Right lobe of liver (tissue), 4 donors: ENCODE measurements around the gene NHLH1.

Experiments used
- POLR2A ChIP-seq: fragments of 450-650 bp; IDR thresholded peaks from one replicate; pipeline ENCODE4 v1.6.1; 2017; ENCODE audit warnings: antibody characterized with exemption, mild to moderate bottlenecking
- TF ChIP-seq, protein P1 (sequence below), 4 donors: fragments of 200-600 bp in 3 of 4; fragments of 450-650 bp in 1 of 4; IDR thresholded peaks; one replicate each; pipeline versions ENCODE4 v1.5.1 to v1.8.0; 2016 to 2022; ENCODE audit warnings: antibody characterized with exemption in 4 of 4, mild to moderate bottlenecking in 2 of 4
- donor health status: DM: no; HTN: no; CAD: no.
- donor health status: DM: no; HTN: no; CAD: no.
- donor health status: DM: no; HTN: yes; CAD: no.

DNA sequence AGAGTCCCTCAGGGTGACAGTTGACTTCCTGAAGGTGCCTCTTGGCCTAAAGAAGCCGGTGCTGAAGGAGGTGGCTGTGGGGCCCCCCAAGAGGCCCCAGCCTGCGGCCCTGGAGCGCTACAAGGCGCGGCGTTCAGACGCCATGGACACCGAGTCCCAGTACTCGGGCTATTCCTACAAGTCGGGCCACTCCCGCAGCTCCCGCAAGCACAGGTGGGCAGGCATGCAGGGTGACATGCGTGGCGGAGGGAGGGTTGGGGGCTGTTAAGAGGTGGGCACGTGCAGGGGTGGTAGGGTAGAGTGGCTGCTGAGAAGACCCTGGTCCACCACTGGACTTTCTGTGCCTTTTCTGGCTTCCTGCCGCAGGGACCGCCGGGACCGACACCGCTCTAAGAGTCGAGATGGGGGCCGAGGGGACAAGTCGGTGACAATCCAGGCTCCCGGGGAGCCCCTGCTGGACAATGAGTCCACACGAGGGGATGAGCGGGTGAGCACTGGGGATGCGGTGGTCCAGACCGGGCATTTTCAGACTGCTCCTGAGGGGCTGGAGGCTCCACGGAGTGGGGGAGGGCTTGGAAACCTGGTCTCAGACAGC lies 48.9 kb downstream of the NHLH1 start:
- TF ChIP-seq, protein P1, sequence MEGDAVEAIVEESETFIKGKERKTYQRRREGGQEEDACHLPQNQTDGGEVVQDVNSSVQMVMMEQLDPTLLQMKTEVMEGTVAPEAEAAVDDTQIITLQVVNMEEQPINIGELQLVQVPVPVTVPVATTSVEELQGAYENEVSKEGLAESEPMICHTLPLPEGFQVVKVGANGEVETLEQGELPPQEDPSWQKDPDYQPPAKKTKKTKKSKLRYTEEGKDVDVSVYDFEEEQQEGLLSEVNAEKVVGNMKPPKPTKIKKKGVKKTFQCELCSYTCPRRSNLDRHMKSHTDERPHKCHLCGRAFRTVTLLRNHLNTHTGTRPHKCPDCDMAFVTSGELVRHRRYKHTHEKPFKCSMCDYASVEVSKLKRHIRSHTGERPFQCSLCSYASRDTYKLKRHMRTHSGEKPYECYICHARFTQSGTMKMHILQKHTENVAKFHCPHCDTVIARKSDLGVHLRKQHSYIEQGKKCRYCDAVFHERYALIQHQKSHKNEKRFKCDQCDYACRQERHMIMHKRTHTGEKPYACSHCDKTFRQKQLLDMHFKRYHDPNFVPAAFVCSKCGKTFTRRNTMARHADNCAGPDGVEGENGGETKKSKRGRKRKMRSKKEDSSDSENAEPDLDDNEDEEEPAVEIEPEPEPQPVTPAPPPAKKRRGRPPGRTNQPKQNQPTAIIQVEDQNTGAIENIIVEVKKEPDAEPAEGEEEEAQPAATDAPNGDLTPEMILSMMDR (IDR thresholded peaks at IDR 0.05), result no peak
- TF ChIP-seq POLR2A, result no peak
